GM12878 (cell line): ENCODE results near the gene OPRL1. TPM values are rescaled to one million over a fixed set of nuclear protein-coding genes. Genes with fewer than 3 reads are reported as not detected.

ENCODE experiments used
- ATAC-seq: fragments of 200-7000 bp; cut with Tn5 transposase; 3 replicates; pipeline ENCODE4 v1.9.1; 2020; ENCODE audit warnings: mild to moderate bottlenecking, moderate library complexity
- Bru-seq: library from RNA; stranded (reverse); fragments of 400-500 nt; gene quantifications from one replicate; lab custom pipeline; 2021; lab: Mats Ljungman, UMichigan
- BruChase-seq, 2 experiments: library from RNA; stranded (reverse); fragments of 400-500 nt; gene quantifications; one replicate each; lab custom pipeline; 2021; lab: Mats Ljungman, UMichigan
- BruUV-seq: library from RNA; stranded (reverse); fragments of 400-500 nt; replicated peaks from 2 replicates; lab custom pipeline; 2021; lab: Mats Ljungman, UMichigan
- CTCF ChIA-PET: fragments of 300-600 bp; sonication (Branson Sonifier 250); formaldehyde crosslinking; extraction: SDS; loops from one replicate; lab custom pipeline; 2021; ENCODE audit warnings: inconsistent platforms; lab: Yijun Ruan, JAX
- POLR2A ChIA-PET: fragments of 350-600 bp; formaldehyde crosslinking; extraction: SDS; loops from one replicate; lab custom pipeline; 2021; ENCODE audit warnings: inconsistent platforms; lab: Charles Lee
- RAD21 ChIA-PET: fragments of 300-600 bp; sonication (Branson Sonifier 250); formaldehyde crosslinking; loops from one replicate; lab custom pipeline; 2023; ENCODE audit warnings: antibody characterized with exemption; ENCODE audit not compliant: unreplicated experiment; lab: Charles Lee
- SMC1A ChIA-PET: fragments of 300-600 bp; sonication (Branson Sonifier 250); formaldehyde crosslinking; loops from one replicate; lab custom pipeline; 2023; ENCODE audit not compliant: unreplicated experiment, uncharacterized antibody; lab: Charles Lee
- DNase-seq: peaks from one replicate; pipeline ENCODE4 v3.0.0-alpha.2; 2011; ENCODE audit warnings: low read depth, low spot score
- FAIRE-seq: peaks from 3 replicates; lab custom pipeline; 2011; peaks lifted over from hg19 to GRCh38; lab: Jason Lieb, UNC
- H2AFZ ChIP-seq: 2 replicates; pipeline ENCODE4 v1.6.0; 2011; ENCODE audit warnings: low read depth, low read length, control low read depth; ENCODE audit not compliant: control insufficient read depth
- H3K27ac ChIP-seq: 2 replicates; pipeline ENCODE4 v1.5.1; 2011; ENCODE audit warnings: control low read depth; ENCODE audit not compliant: control insufficient read depth, insufficient read depth
- H3K27me3 ChIP-seq, 2 experiments: replicated peaks in 1 of 2; 2 replicates each; pipeline versions ENCODE4 v1.6.0 to v1.6.1; 2011; ENCODE audit warnings: low read length in 1 of 2; ENCODE audit not compliant: control insufficient read depth in 2 of 2, insufficient read depth in 2 of 2
- H3K36me3 ChIP-seq, 2 experiments: 2 replicates each; pipeline ENCODE4 v1.5.1; 2011; ENCODE audit warnings: low read length in 1 of 2; ENCODE audit not compliant: control insufficient read depth in 2 of 2, insufficient read depth in 2 of 2
- H3K4me1 ChIP-seq: 2 replicates; pipeline ENCODE4 v1.6.1; 2011; ENCODE audit warnings: mild to moderate bottlenecking, low read length, moderate library complexity, mixed read lengths; ENCODE audit not compliant: control insufficient read depth, insufficient read depth
- H3K4me2 ChIP-seq: 2 replicates; pipeline ENCODE4 v1.6.0; 2011; ENCODE audit warnings: control low read depth; ENCODE audit not compliant: control insufficient read depth, insufficient read depth
- H3K4me3 ChIP-seq: fragments of 200-600 bp; sonication (generic); 2 replicates; pipeline ENCODE4 v1.5.1; 2016
- H3K79me2 ChIP-seq: 2 replicates; pipeline ENCODE4 v1.6.0; 2011; ENCODE audit warnings: low read length; ENCODE audit not compliant: control insufficient read depth, insufficient read depth
- H3K9ac ChIP-seq: 2 replicates; pipeline ENCODE4 v1.8.0; 2011; ENCODE audit warnings: low read length, control low read depth, mixed read lengths; ENCODE audit not compliant: control insufficient read depth, insufficient read depth
- H3K9me3 ChIP-seq: replicated peaks from 3 replicates; pipeline ENCODE4 v1.5.1; 2011; ENCODE audit warnings: mild to moderate bottlenecking, low read length; ENCODE audit not compliant: control insufficient read depth, insufficient read depth
- H4K20me1 ChIP-seq: 2 replicates; pipeline ENCODE4 v1.6.0; 2011; ENCODE audit not compliant: control insufficient read depth, insufficient read depth
- EGR1 ChIP-seq, 2 experiments: IDR thresholded peaks; 1 replicate in 1 of 2; 2 replicates in 1 of 2; pipeline ENCODE4 v1.6.1; 2011 to 2012; ENCODE audit warnings: low read depth in 2 of 2, low read length in 2 of 2, borderline replicate concordance in 1 of 2, mild to moderate bottlenecking in 1 of 2, moderate library complexity in 1 of 2
- GATAD2B ChIP-seq: fragments of 450-650 bp; conservative IDR thresholded peaks from 2 replicates; pipeline ENCODE4 v1.6.1; 2017; ENCODE audit warnings: low read depth, mild to moderate bottlenecking, moderate library complexity
- HDGF ChIP-seq: fragments of 450-650 bp; IDR thresholded peaks from 2 replicates; pipeline ENCODE4 v1.6.1; 2016; ENCODE audit warnings: antibody characterized with exemption
- NBN ChIP-seq: fragments of 450-650 bp; IDR thresholded peaks from 2 replicates; pipeline ENCODE4 v1.6.1; 2016
- NFIC ChIP-seq: IDR thresholded peaks from 2 replicates; pipeline ENCODE4 v1.6.1; 2012; ENCODE audit warnings: low read depth, mild to moderate bottlenecking, inconsistent platforms, low read length, moderate library complexity
- PBX3 ChIP-seq: IDR thresholded peaks from 2 replicates; pipeline ENCODE4 v1.6.1; 2011; ENCODE audit warnings: mild to moderate bottlenecking, low read depth, low read length, moderate library complexity; ENCODE audit not compliant: insufficient replicate concordance
- POLR2A ChIP-seq: IDR thresholded peaks from 2 replicates; pipeline ENCODE4 v1.6.1; 2011; ENCODE audit warnings: low read depth, mild to moderate bottlenecking, low read length
- POLR2AphosphoS5 ChIP-seq: IDR thresholded peaks from 2 replicates; pipeline ENCODE4 v1.6.1; 2011; ENCODE audit warnings: mild to moderate bottlenecking, low read length, inconsistent platforms
- RELB ChIP-seq: fragments of 450-650 bp; IDR thresholded peaks from 2 replicates; pipeline ENCODE4 v1.6.1; 2017; ENCODE audit warnings: low read depth, mild to moderate bottlenecking, moderate library complexity
- WGBS: methylation state at CpG from one replicate; pipeline ENCODE4 v1.1.6; 2016; ENCODE audit warnings: low lambda C conversion rate; ENCODE audit not compliant: insufficient replicate concordance, insufficient coverage; ENCODE audit errors: missing lambda C conversion rate; 5-methylcytosine and 5-hydroxymethylcytosine counted together
- in situ Hi-C: fragments of 300-500 bp; cut with MboI; formaldehyde crosslinking; loops from 9 replicates; pipeline ENCODE4 v1.14.3; 2018; ENCODE audit warnings: mixed read lengths
- intact Hi-C: fragments of 100-400 bp; cut with micrococcal nuclease; formaldehyde crosslinking; loops from one replicate; pipeline ENCODE4 v1.14.2; 2022; ENCODE audit not compliant: unreplicated experiment
- long read RNA-seq, 2 experiments: library from polyadenylated mRNA; unstranded; transcript quantifications; one replicate each; pipeline ENCODE4 v2.0.0, GENCODE V29; 2019 to 2020
- polyA minus RNA-seq, 3 experiments: library from RNA; depleted of rRNA, polyadenylated mRNA; stranded (reverse); fragments of >200 nt; gene quantifications; 2 replicates each; pipeline ENCODE4 v1.2.3, GENCODE V29; 2011
- polyA plus RNA-seq, 11 experiments: library from polyadenylated mRNA; depleted of rRNA in 4 of 11; unstranded in 6 of 11; stranded (reverse) in 5 of 11; fragments of >200 nt; fragmentation: Nextera tagmentation in 4 of 11; fragmentation: Illumina TruSeq in 1 of 11; extraction: Ambion mirVana in 4 of 11; extraction: Trizol in 1 of 11; gene quantifications; 1 replicate in 1 of 11; 2 replicates in 10 of 11; pipeline versions ENCODE4 v1.2.1 to v1.2.3, GENCODE V29; 2011 to 2016; ENCODE audit warnings: inconsistent platforms in 2 of 11, missing spikeins in 2 of 11, low read depth in 1 of 11
- total RNA-seq, 4 experiments: library from RNA; depleted of rRNA in 3 of 4; stranded (reverse); fragments of >200 nt in 3 of 4; fragmentation: Illumina TruSeq in 1 of 4; extraction: Trizol in 1 of 4; gene quantifications; 2 replicates each; pipeline versions ENCODE4 v1.2.1 to v1.2.3, GENCODE V29; 2013 to 2021

OPRL1 gene
- total RNA-seq (2013; cell fraction: nucleolus; rRNA removed) = 0.69 and 0.71 TPM in 2 replicates
- total RNA-seq (2014; rRNA removed) (0.34 and 0.38 TPM in 2 replicates), total RNA-seq (2014; rRNA removed; fragmentation: Illumina TruSeq; extraction: Trizol) (0.09 and 0.14 TPM in 2 replicates), total RNA-seq (2021) (0.41 and 0.51 TPM in 2 replicates), polyA plus RNA-seq (2011; rRNA removed) (0.14 and 0.38 TPM in 2 replicates), polyA plus RNA-seq (2014; fragmentation: Illumina TruSeq; extraction: Trizol) (0.15 TPM in 1 of 2 replicates, not detected in the other), polyA plus RNA-seq (2014; fragmentation: Nextera tagmentation; extraction: Ambion mirVana) (under 1 TPM in 1 of 2 experiments, not detected in 1; 0.04 TPM), polyA plus RNA-seq (2014; rRNA removed) (0.27 and 0.36 TPM in 2 replicates), polyA plus RNA-seq (2016; fragmentation: Nextera tagmentation; extraction: Ambion mirVana) (under 1 TPM; 0.12 to 0.24 TPM), polyA minus RNA-seq (2011; rRNA and poly(A)+ RNA removed) (0.37 and 0.88 TPM in 2 replicates), Bru-seq, nascent RNA (percentile 29 among the genes with signal in this experiment), BruChase-seq, experiment 1, labeled RNA remaining after a 6-hour chase (percentile 29 among the genes with signal in this experiment), BruChase-seq, experiment 2, labeled RNA remaining after a 2-hour chase (percentile 19 among the genes with signal in this experiment)
- 0.29 TPM for polyA plus RNA-seq (2011; ENCODE audit: low read depth)
- polyA plus RNA-seq (2011; cell fraction: cytosol; rRNA removed) = 0.42 and 0.48 TPM in 2 replicates
- polyA plus RNA-seq (2011; cell fraction: nucleus; rRNA removed) = 0.97 and 1.1 TPM in 2 replicates
- polyA plus RNA-seq (2012) = 0.58 and 0.86 TPM in 2 replicates
- polyA minus RNA-seq (2011; cell fraction: cytosol; rRNA and poly(A)+ RNA removed) = 0.31 TPM in 1 of 2 replicates, not detected in the other
- 0.19 and 0.24 TPM in 2 replicates for polyA minus RNA-seq (2011; cell fraction: nucleus; rRNA and poly(A)+ RNA removed)
- long read RNA-seq, experiment 1 = 0 reads
- long read RNA-seq, experiment 2 = 0 reads

DNA sequence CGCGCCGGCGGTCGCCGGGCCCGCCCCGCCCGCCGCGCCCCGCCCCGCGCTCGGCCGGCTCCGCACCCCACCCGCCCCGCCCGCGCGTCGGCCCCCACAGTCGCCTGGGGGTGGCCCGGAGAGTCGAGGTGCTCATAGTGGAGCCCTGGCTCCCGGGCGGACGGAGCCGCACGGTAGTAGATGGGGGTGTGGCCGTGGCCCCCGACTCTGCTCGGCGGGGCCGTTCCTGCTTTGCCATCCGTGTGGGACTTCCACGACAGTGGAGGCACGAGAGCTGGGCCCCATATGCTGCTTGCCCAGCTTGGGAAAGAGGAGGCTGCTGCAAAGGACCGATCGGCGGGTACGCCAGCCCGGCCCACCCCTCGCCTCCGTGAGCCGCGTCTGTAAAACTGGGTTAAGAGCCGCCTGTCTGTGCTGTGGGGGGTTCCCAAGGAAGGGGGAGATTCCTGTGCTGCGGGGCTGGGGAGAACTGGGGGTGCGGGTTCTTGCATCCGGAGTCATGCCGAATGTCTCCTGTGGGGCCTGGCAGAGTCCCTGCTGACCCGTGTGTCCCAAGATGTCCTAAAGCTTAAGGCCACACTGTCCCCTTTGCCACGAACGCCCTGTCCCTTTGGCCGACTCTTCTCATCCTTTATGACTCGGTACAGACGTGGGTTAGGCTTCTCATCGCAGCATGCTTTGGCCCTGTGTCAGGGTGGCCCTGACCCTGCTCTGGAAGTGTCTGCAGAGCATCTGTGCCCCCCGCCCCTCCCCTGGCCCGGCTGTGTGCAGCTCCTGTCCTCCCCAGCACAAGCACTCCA lies at the start of gene OPRL1:
Gene OPRL1, plus strand, starts transcription at position 70 of the 800 bp plus-strand sequence. CDS start 12,639 bp downstream, outside the sequence.
- peak within 1 kb of the TSS; percentile 85 for H3K27ac ChIP-seq
- intact Hi-C loops = no loop called here
- no peaks in the 10 kb centered on the region for H3K9me3 ChIP-seq
- FAIRE-seq = no peak
- SMC1A ChIA-PET = interaction anchor here (1.0 to 2.3 kb wide), 4 partner anchors 21 to 41 kb away, joined by 3 to 11 read pairs (median 5); no protein-coding TSS in a partner anchor
- peak within 1 kb of the TSS; percentile 54 for H2AFZ ChIP-seq
- POLR2A ChIA-PET = interaction anchor here (0.7 to 3.5 kb wide), 6 partner anchors 14 to 457 kb away, joined by 3 to 14 read pairs (median 4); partner anchors contain the start of genes PRPF6 and SAMD10
- peak within 1 kb of the TSS; percentile 83 for H3K4me3 ChIP-seq
- WGBS = 3% methylated on average over 36 of the region's 62 CpGs
- peaks cover 0 to under 1% of the 10 kb centered on the region in 2 experiments; a peak in 2 of 4 replicates for H3K36me3 ChIP-seq
- peaks cover 26% of the 10 kb centered on the region for H3K4me1 ChIP-seq
- peaks cover 2 to 7% of the 10 kb centered on the region in 2 experiments; a peak in 2 of 4 replicates for H3K27me3 ChIP-seq
- no peak for DNase-seq
- TF ChIP-seq EGR1 (IDR thresholded peaks at IDR 0.05; ENCODE audit: borderline replicate concordance in 1 of 2, low read depth in 2 of 2, low read length in 2 of 2) (peak in 1 of 2 experiments; percentile 35; a peak in 1 of 3 replicates), RELB (peak; percentile 45; the same call in 1 of the 2 replicates), POLR2A (peak; percentile 26; the same call in 1 of the 2 replicates), POLR2AphosphoS5 (0 out of 2 replicates have a peak, but pooled peaks have one; percentile 41), NFIC (no peak), GATAD2B (peak; percentile 14; the same call in 1 of the 2 replicates), HDGF (peak; percentile 23; the same call in 1 of the 2 replicates), PBX3 (no peak), NBN (0 out of 2 replicates have a peak, but pooled peaks have one; percentile 27)
- TF ChIP-seq, all 136 proteins: peak for 7
- BruUV-seq = no TSS peak
- Histone ChIP-seq H3K4me2 (peak within 1 kb of the TSS; percentile 97), H4K20me1 (no peaks in the 10 kb centered on the region), H3K79me2 (peaks cover 30% of the 10 kb centered on the region), H3K9ac (peak within 1 kb of the TSS; percentile 91)
- RAD21 ChIA-PET = interaction anchor here (0.8 to 6.7 kb wide), 10 partner anchors 14 to 103 kb away, joined by 3 to 67 read pairs (median 6); partner anchors contain the start of gene TCEA2
- in situ Hi-C loops = no loop called here
- peak; percentile 6 for ATAC-seq
- CTCF ChIA-PET = interaction anchor here (1.2 to 3.9 kb wide), 6 partner anchors 14 to 205 kb away, joined by 3 to 22 read pairs (median 8); no protein-coding TSS in a partner anchor
